GM10248 (cell line): Measurements from ENCODE around the gene NFKBIE.

ENCODE experiments used
- CTCF ChIA-PET: fragments of 300-600 bp; sonication (Branson Sonifier 250); formaldehyde crosslinking; extraction: SDS; loops from one replicate; lab custom pipeline; 2021; ENCODE audit warnings: antibody characterized with exemption; lab: Yijun Ruan, JAX
- POLR2A ChIA-PET: fragments of 350-650 bp; sonication (Branson Sonifier 250); formaldehyde crosslinking; extraction: SDS; loops from one replicate; lab custom pipeline; 2020; ENCODE audit warnings: antibody characterized with exemption; lab: Yijun Ruan, JAX
- DNase-seq: peaks from one replicate; pipeline ENCODE4 v3.0.0; 2012; ENCODE audit errors: extremely low spot score
- TF ChIP-seq, protein P1 (sequence below): IDR thresholded peaks from 2 replicates; pipeline ENCODE4 v1.5.1; 2012; ENCODE audit warnings: mild to moderate bottlenecking, low read depth; ENCODE audit errors: extremely low read depth, missing control alignments, control extremely low read depth

The NFKBIE gene

DNA sequence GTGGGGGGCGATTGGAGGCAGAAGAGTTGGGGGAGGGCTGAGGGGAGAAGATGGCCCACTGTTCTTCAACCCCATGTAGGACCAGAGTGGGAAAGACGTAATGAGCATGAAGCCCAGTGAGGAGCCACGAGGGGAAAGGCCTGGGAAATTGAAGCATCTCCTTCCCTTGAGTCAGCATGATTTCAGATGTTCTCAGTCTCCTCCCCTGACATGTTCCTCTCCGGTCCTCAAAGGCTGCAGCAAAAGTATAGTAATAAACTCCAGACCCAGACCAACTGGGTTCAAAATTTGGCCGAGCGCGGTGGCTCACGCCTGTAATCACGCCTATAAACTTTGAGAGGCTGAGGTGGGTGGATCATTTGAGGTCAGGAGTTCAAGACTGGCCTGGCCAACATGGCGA is 1.9 kb upstream of the NFKBIE start:
- no peak for DNase-seq
- TF ChIP-seq, protein P1, sequence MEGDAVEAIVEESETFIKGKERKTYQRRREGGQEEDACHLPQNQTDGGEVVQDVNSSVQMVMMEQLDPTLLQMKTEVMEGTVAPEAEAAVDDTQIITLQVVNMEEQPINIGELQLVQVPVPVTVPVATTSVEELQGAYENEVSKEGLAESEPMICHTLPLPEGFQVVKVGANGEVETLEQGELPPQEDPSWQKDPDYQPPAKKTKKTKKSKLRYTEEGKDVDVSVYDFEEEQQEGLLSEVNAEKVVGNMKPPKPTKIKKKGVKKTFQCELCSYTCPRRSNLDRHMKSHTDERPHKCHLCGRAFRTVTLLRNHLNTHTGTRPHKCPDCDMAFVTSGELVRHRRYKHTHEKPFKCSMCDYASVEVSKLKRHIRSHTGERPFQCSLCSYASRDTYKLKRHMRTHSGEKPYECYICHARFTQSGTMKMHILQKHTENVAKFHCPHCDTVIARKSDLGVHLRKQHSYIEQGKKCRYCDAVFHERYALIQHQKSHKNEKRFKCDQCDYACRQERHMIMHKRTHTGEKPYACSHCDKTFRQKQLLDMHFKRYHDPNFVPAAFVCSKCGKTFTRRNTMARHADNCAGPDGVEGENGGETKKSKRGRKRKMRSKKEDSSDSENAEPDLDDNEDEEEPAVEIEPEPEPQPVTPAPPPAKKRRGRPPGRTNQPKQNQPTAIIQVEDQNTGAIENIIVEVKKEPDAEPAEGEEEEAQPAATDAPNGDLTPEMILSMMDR = no peak
- CTCF ChIA-PET = interaction anchor here (0.7 to 7.3 kb wide), 30 partner anchors 9 to 194 kb away, joined by 3 to 182 read pairs (median 6); partner anchors contain the start of genes AARS2, HSP90AB1 and MYMX
- POLR2A ChIA-PET = interaction anchor here (1.2 kb wide), 1 partner anchor 21 kb away, joined by 7 read pairs; the partner anchor contains the start of gene HSP90AB1

DNA sequence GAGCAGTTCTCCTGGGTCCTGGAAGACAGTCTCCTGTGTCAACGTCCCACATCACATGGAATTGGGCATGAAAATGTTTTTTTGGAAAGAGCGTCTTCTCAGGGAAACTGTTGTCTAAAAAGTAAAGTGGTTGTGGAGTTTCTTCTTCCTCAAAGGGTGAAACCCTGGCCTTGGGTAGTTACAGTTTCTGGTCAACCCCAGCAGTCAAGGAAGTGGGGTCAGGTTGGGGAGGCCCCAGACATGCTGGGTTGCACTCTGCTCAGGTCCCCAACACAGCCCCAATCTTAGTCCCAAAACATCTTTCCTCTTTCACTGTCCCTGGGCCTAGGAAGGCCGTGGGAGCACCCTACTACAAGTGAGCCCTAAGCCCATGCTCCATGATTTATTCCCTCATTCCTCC is 996 bp upstream of the NFKBIE start:
- TF ChIP-seq, protein P1 = no peak
- DNase-seq = peak; percentile 81
- CTCF ChIA-PET = interaction anchor here (0.7 to 7.3 kb wide), 23 partner anchors 8 to 165 kb away, joined by 3 to 182 read pairs (median 9); partner anchors contain the start of genes AARS2 and MYMX
- POLR2A ChIA-PET = interaction anchor here (1.2 kb wide), 1 partner anchor 20 kb away, joined by 7 read pairs; the partner anchor contains the start of gene HSP90AB1

DNA sequence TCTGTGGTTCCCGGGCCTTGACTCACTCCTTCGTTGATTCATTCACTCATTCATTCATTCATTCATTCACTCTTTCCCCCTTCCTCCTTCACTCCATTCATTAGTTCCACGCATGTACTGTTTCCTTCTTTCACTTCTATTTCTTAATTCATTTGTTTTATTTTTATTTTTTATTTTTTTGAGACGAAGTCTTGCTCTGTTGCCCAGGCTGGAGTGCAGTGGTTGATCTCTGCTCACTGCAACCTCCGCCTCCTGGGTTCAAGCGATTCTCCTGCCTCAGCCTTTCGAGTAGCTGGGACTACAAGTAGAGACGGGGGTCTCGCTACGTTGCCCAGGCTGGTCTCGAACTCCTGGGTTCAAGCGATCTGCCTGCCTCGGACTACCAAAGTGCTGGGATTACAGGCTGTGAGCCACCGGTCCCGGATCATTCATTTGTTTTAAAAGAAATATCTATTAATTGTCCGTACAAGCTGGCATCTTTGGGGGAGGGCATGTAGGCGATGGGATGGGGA is 427 bp upstream of the NFKBIE start:
- TF ChIP-seq, protein P1 = no peak
- DNase-seq = no peak
- CTCF ChIA-PET = interaction anchor here (4.4 to 7.3 kb wide), 3 partner anchors 21 to 72 kb away, joined by 39 to 182 read pairs (median 142); partner anchors contain the start of gene AARS2
- POLR2A ChIA-PET = no interaction called here

DNA sequence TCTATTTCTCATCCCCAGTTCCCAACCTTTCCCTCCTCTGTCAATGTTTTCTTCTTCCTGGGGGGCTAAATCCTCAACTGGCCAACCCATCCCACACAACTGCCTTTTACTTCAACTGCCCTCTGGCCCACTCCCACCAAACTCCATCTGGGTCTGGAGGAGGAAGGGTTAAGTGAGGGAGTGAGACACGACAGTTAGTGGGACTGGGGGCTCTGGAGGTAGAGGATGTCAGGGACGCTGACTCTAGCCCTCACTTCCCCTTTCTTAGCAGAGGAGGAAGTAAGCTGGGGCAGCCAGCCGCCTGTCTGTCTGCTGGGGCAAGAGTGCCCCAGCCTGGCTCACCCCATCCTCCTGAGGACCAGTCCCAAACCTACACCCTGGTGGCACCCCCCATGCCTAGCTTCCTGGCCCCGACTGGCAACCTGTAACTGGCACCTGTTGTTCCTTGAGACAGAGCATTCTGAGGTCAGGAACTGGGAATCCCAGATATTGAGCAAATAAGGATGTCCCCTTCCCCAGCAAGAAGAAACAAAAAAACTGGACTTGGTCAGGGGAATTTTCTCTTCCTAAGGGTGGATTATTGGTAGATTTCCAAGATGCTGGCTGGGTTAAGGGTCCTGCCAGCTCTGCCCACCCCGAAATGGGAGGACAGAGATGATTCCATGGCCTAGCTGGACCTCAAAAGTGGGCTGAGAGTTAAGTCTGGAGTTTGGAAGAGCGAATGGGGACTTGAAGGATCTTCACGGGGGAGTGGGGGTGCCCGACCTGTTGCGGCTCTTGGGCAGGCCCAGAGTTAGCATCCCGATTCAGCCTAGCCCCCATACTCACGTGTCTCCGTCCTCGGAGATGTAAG is 971 bp downstream of the NFKBIE start:
- DNase-seq = peak; percentile 68
- CTCF ChIA-PET = interaction anchor here (0.8 to 7.3 kb wide), 4 partner anchors 11 to 91 kb away, joined by 3 to 182 read pairs (median 4); partner anchors contain the start of gene AARS2
- TF ChIP-seq, protein P1 = no peak
- POLR2A ChIA-PET = interaction anchor here (1.6 kb wide), 1 partner anchor 18 kb away, joined by 8 read pairs; the partner anchor contains the start of gene HSP90AB1

DNA sequence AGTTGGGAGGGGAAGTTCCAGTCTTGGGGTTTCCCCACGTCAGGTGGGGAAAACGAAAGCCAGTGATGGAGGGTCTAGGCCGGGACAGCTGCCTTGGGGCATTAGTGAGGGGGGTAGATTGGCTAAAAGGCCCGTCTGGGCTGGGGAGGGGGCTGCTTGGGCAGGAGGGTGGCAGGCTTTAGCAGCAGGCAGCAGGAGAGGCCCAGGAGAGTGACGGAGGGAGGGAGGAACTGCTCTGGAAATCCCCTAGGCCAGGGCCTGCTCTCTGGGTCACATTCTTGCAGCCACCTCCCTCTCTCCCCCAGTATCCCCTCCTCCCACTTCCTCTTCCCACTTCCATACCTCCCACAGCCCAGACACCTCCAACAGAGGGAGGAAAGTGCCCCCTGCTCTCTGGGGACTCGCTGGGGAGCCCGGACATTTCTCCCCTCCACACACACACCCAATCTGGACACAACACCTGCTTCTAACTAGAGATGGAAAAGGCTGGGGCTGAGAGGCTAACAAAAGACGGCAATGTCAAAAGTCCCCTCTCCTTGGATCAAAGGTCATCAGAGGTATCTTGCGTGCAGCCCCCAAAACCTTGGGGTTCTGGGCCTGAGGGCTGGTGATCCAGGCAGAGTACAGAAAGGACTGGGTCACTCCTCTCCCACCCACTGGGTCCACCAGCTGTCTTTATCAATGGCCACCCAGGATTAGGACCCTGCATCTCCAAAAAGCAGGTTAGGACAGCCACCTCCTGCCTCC is 1.8 kb downstream of the NFKBIE start:
- TF ChIP-seq, protein P1 = no peak
- DNase-seq = peak; percentile 58
- CTCF ChIA-PET = interaction anchor here (0.8 to 7.3 kb wide), 7 partner anchors 10 to 90 kb away, joined by 3 to 182 read pairs (median 5); partner anchors contain the start of gene AARS2
- POLR2A ChIA-PET = interaction anchor here (1.6 to 2.7 kb wide), 2 partner anchors 17 kb away, joined by 8 to 19 read pairs; partner anchors contain the start of gene HSP90AB1
